ENCODE results near the gene SH3RF2. TPM values are rescaled to one million over a fixed set of nuclear protein-coding genes. Genes with fewer than 3 reads are reported as not detected.

The SH3RF2 gene
- total and polyA plus RNA-seq, 10 donors: 0.04 to 0.44 (median 0.10) TPM; not detected in 2

DNA sequence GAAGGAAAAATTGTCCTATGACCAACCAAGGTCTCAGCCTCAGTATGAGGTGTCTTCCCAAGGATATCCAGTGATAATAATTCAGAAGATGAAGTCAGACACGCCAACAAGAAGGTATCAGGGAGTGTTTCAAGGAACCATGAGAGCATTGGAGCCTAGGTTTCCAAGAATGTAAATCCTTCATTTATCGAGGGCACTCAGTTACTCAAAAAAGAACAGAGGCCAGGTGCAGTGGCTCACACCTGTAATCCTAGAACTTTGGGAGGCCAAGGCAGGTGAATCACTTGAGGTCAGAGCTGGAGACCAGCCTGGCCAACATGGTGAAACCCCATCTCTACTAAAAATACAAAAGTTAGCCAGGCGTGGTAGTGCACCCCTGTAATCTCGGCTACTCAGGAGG lies 98.2 kb downstream of the SH3RF2 start:
- H3K27me3 ChIP-seq (replicated peaks in 1 of 7): no peaks in the 10 kb centered on the region
- no peak overlapping the region for H3K4me3 ChIP-seq
- H3K27ac ChIP-seq: no peak overlapping the region
- 64 to 91% (median 80%) methylated on average over 4 of the region's 4 CpGs for WGBS, 5 donors
- TF ChIP-seq POLR2AphosphoS5 (IDR thresholded peaks at IDR 0.05): no peak
- TF ChIP-seq, protein P1, sequence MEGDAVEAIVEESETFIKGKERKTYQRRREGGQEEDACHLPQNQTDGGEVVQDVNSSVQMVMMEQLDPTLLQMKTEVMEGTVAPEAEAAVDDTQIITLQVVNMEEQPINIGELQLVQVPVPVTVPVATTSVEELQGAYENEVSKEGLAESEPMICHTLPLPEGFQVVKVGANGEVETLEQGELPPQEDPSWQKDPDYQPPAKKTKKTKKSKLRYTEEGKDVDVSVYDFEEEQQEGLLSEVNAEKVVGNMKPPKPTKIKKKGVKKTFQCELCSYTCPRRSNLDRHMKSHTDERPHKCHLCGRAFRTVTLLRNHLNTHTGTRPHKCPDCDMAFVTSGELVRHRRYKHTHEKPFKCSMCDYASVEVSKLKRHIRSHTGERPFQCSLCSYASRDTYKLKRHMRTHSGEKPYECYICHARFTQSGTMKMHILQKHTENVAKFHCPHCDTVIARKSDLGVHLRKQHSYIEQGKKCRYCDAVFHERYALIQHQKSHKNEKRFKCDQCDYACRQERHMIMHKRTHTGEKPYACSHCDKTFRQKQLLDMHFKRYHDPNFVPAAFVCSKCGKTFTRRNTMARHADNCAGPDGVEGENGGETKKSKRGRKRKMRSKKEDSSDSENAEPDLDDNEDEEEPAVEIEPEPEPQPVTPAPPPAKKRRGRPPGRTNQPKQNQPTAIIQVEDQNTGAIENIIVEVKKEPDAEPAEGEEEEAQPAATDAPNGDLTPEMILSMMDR (IDR thresholded peaks at IDR 0.05 in 8 of 11, conservative IDR thresholded peaks at IDR 0.05 in 3 of 11): no peak
- no peak for TF ChIP-seq POLR2A (IDR thresholded peaks at IDR 0.05)
- intact Hi-C loops (cut with DNase I; ENCODE audit: low total_unique reads): no loop called here
- no peaks in the 10 kb centered on the region for H3K4me1 ChIP-seq
- no peaks in the 10 kb centered on the region for H3K9me3 ChIP-seq
- DNase-seq: no peak
- H3K36me3 ChIP-seq: no peaks in the 10 kb centered on the region

DNA sequence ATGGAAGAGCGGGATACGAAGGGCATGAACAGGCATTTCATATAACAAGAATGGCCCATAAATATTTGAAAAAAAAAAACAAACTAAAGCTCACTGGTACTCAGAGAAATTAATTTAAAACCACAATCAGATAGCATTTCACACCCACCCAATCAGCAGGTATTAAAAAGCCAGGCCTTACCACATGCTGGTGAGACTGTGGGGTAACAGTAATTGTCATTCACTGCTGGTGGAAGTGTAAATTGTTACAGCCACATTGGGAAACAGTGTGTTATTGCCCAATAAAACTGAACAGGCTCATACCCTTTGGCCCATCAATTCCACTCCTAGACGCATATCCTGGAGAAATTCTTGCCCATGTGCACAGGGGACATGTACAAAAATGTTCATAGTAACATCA lies 103.0 kb downstream of the SH3RF2 start:
- intact Hi-C loops (cut with DNase I; ENCODE audit: low total_unique reads): no loop called here
- no peaks in the 10 kb centered on the region for H3K9me3 ChIP-seq
- H3K36me3 ChIP-seq: no peaks in the 10 kb centered on the region
- peaks cover 0 to 3% (median 0%) of the 10 kb centered on the region in 6 donors for H3K4me1 ChIP-seq
- WGBS, 5 donors: 43 to 76% (median 54%) methylated on average over 3 of the region's 3 CpGs
- TF ChIP-seq POLR2AphosphoS5 (IDR thresholded peaks at IDR 0.05) (no peak), POLR2A (IDR thresholded peaks at IDR 0.05) (no peak)
- TF ChIP-seq, protein P1 (IDR thresholded peaks at IDR 0.05 in 8 of 11, conservative IDR thresholded peaks at IDR 0.05 in 3 of 11): no peak
- peak overlapping the region in 1 of 8 donors; percentile 39 for H3K27ac ChIP-seq
- H3K27me3 ChIP-seq (replicated peaks in 1 of 7): no peaks in the 10 kb centered on the region
- no peak overlapping the region for H3K4me3 ChIP-seq
- no peak for DNase-seq

DNA sequence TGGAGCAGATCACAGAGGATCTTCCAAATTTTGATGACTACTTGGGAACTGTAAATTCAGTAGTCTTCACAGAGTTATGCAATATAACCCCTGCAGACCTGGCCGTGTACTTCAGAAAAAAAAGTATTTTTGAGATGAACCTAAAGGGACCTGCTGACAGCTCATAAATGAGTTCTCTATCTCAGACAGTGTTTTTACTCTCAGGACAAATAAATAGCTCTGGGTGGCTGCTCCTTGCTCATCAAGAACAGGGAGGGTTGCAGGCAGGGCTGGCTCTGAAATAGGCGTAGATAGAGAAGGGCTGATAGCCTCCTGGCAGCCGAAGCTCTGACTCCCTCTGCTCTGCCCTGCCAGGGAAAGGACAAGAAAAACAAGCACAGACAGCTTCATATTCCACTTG lies 104.1 kb downstream of the SH3RF2 start:
- DNase-seq: no peak
- TF ChIP-seq POLR2A (IDR thresholded peaks at IDR 0.05): no peak
- TF ChIP-seq POLR2AphosphoS5 (IDR thresholded peaks at IDR 0.05): no peak
- TF ChIP-seq, protein P1 (IDR thresholded peaks at IDR 0.05 in 8 of 11, conservative IDR thresholded peaks at IDR 0.05 in 3 of 11): no peak
- intact Hi-C loops (cut with DNase I; ENCODE audit: low total_unique reads): no loop called here
- H3K4me1 ChIP-seq: peaks cover 0 to 3% (median 0%) of the 10 kb centered on the region in 6 donors
- no peak overlapping the region for H3K27ac ChIP-seq
- WGBS, 5 donors: 46 to 71% (median 56%) methylated on average over 3 of the region's 3 CpGs
- H3K27me3 ChIP-seq (replicated peaks in 1 of 7): no peaks in the 10 kb centered on the region
- H3K4me3 ChIP-seq: no peak overlapping the region
- no peaks in the 10 kb centered on the region for H3K9me3 ChIP-seq
- H3K36me3 ChIP-seq: no peaks in the 10 kb centered on the region

DNA sequence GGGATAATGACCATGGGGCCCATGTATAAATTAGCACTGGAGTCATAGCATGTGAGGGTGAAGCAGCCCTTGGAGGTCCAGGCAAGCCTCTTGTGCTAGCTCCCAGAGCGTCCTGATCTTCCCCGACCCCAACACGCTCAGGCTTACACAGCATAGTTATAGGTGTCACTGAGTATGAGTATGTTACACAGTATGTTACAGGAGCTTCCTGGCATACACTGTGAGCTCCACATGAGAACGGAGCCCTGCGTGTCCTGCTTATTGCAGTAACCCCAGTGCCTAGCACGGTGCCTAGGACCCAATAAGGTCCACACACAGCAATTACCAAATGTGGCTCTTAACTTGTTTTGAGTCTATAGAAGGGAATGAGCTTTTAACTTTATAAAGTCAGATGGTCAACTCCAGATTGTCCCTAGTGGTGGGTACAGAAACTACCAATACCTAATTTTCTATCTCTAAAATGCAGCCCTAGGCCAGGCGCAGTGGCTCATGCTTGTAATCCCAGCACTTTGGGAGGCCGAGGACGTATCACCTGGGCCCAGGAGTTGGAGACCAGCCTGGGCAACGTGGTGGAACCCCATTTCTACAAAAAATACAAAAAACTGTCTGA lies 104.9 kb downstream of the SH3RF2 start:
- H3K9me3 ChIP-seq: no peaks in the 10 kb centered on the region
- no peak overlapping the region for H3K27ac ChIP-seq
- intact Hi-C loops (cut with DNase I; ENCODE audit: low total_unique reads): no loop called here
- WGBS, 5 donors: 83 to 89% (median 86%) methylated on average over 10 of the region's 10 CpGs
- no peak for TF ChIP-seq POLR2A (IDR thresholded peaks at IDR 0.05)
- no peak for TF ChIP-seq POLR2AphosphoS5 (IDR thresholded peaks at IDR 0.05)
- TF ChIP-seq, protein P1 (IDR thresholded peaks at IDR 0.05 in 8 of 11, conservative IDR thresholded peaks at IDR 0.05 in 3 of 11): peak in 3 of 11 experiments; percentile 19 to 36 (median 27)
- H3K4me1 ChIP-seq: peaks cover 0 to 3% (median 0%) of the 10 kb centered on the region in 6 donors
- no peaks in the 10 kb centered on the region for H3K27me3 ChIP-seq (replicated peaks in 1 of 7)
- H3K4me3 ChIP-seq: no peak overlapping the region
- no peaks in the 10 kb centered on the region for H3K36me3 ChIP-seq
- no peak for DNase-seq
